Kidney epithelial cell (primary cell): ENCODE data around the gene RELT. TPM values are rescaled to one million over a fixed set of nuclear protein-coding genes. Genes with fewer than 3 reads are reported as not detected.

Source experiments
- DNase-seq: peaks from one replicate; pipeline ENCODE4 v3.0.0-alpha.2; 2010; ENCODE audit warnings: low read depth
- H3K27me3 ChIP-seq: 2 replicates; pipeline ENCODE4 v1.6.0; 2011; ENCODE audit warnings: low read length; ENCODE audit not compliant: control insufficient read depth, insufficient read depth
- H3K36me3 ChIP-seq: 2 replicates; pipeline ENCODE4 v1.5.1; 2011; ENCODE audit warnings: low read length; ENCODE audit not compliant: control insufficient read depth, insufficient read depth
- H3K4me3 ChIP-seq: 2 replicates; pipeline ENCODE4 v1.5.1; 2011; ENCODE audit warnings: low read depth, mild to moderate bottlenecking, control low read depth, low read length
- total RNA-seq: library from RNA; depleted of rRNA; stranded (reverse); fragments of >200 nt; gene quantifications from 2 replicates; pipeline ENCODE4 v1.2.3, GENCODE V29; 2015
- TF ChIP-seq, protein P1 (sequence below): IDR thresholded peaks from 2 replicates; pipeline ENCODE4 v1.5.1; 2011; ENCODE audit warnings: mild to moderate bottlenecking, moderate library complexity, low read length, control low read depth, inconsistent platforms; ENCODE audit not compliant: insufficient read depth, poor library complexity, severe bottlenecking

RELT gene
- total RNA-seq, 1 donor from 2014 or later, result 8.0 TPM

DNA sequence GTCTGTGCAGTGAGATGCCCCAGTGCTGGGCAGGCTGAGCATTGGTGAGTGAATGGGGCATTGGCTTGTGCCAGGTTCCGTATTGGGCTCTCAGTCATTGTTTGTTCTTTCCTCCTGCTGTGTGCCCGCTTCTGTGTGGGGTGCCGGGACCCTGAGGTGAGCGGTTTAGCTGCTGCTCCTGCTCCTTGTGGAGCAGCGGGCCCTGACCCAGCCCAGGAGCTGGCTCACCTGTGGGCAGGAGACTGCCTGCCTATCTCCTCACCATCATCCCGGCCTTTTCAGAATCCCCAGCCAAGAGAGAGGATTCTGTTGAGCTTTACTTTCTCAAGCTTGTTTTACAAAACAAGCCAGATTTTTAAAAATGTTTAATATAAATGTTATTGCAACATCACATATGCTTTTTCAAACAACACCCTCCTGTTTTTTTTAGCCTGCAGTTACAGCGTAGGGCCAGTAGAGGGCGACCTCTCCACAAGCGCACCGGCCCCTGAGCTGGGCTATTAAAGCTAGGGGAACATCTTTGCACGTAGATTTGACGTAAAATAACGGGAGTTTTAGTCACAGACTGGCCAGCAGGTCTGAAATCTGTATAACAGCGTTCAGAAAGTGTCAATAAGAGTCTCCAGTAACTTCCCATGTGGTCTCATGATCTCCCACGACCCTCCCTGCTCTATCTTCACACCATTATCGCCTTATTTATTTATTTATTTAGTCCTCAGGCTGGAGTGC lies 25.1 kb upstream of the RELT start:
- TF ChIP-seq, protein P1, sequence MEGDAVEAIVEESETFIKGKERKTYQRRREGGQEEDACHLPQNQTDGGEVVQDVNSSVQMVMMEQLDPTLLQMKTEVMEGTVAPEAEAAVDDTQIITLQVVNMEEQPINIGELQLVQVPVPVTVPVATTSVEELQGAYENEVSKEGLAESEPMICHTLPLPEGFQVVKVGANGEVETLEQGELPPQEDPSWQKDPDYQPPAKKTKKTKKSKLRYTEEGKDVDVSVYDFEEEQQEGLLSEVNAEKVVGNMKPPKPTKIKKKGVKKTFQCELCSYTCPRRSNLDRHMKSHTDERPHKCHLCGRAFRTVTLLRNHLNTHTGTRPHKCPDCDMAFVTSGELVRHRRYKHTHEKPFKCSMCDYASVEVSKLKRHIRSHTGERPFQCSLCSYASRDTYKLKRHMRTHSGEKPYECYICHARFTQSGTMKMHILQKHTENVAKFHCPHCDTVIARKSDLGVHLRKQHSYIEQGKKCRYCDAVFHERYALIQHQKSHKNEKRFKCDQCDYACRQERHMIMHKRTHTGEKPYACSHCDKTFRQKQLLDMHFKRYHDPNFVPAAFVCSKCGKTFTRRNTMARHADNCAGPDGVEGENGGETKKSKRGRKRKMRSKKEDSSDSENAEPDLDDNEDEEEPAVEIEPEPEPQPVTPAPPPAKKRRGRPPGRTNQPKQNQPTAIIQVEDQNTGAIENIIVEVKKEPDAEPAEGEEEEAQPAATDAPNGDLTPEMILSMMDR, result peak; percentile 99
- no peaks in the 10 kb centered on the region for H3K36me3 ChIP-seq
- H3K4me3 ChIP-seq, result no peak overlapping the region
- H3K27me3 ChIP-seq, result no peaks in the 10 kb centered on the region
- DNase-seq, result no peak

DNA sequence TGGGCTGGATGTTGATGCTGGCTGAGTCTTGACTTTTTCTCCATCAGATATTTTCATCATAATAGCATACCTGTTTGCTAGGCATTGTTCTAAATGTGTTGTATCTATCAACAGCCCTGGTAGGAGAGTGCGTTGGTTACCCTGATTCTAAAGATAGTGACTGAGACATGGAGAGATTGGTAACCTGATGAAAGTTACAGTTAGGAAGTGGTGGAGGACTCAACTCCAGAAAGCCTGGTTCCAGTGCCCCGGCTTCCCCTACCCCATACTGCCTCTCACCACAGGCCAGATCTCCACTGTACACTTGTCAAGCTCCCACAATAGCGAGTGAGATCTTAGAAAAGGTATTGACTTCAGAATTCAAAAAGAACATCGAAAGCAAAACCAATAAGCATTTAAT lies 22.8 kb upstream of the RELT start:
- H3K4me3 ChIP-seq, result no peak overlapping the region
- DNase-seq, result no peak
- H3K27me3 ChIP-seq, result no peaks in the 10 kb centered on the region
- TF ChIP-seq, protein P1, result no peak
- no peaks in the 10 kb centered on the region for H3K36me3 ChIP-seq

DNA sequence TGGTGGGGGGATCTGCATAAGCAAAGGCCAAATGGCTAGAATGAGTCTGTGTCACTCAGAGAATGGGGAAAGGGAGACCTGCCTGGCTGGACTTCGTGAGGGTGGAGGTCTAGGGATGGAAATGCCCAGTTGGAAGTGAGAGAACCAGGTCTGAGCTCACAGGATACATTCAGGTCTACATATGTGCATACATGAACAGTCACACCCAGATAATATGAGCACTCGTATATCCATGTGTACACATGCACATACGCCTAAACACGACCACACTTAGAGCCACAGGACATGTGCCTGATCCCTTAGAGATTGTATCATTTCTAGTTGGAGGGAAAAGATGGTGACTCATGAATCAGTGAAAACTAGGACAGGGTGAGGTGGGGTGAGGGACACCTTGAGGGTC lies 21.1 kb upstream of the RELT start:
- TF ChIP-seq, protein P1, result no peak
- Histone ChIP-seq H3K36me3 (no peaks in the 10 kb centered on the region), H3K4me3 (no peak overlapping the region), H3K27me3 (no peaks in the 10 kb centered on the region)
- no peak for DNase-seq

DNA sequence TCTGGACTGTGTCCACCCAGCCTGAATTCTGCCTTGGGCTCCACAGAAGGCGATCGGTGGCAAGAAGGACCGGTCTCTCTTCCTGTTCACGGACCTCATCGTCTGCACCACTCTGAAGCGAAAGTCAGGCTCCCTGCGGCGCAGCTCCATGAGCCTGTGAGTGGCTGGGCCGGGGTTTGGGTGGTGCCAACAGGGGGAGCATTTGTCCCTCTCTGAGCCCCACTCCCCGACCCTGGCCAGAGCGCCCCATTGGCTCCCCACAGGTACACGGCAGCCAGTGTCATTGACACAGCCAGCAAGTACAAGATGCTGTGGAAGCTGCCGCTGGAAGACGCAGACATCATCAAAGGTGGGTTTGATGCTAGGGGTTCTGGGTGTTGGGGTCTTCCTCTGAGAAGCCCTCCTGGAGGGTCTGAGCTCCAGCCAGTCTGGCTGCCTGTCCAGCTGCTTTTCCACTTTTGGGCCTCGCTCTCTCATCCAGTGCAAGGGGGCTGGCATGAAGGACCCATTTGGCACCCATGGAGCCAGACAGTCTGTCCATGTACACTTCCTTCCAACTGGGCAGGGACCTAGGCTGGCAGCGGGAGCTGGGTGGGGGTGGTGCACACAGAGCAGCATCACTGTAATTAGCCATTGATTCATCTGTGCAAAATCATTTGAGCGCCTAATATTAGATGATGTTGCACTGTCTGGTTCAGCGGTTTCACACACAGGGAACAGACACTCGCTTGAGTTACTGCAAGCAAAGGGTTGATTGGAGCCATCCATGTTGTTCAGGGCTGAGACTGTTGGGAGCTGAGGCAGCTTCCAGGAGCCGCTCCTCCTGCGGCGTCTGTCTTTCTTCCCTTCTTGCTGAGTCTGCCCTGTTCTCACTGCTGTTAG lies 19.0 kb upstream of the RELT start:
- no peak overlapping the region for H3K4me3 ChIP-seq
- no peak for DNase-seq
- H3K27me3 ChIP-seq, result no peaks in the 10 kb centered on the region
- TF ChIP-seq, protein P1, result no peak
- H3K36me3 ChIP-seq, result no peaks in the 10 kb centered on the region

DNA sequence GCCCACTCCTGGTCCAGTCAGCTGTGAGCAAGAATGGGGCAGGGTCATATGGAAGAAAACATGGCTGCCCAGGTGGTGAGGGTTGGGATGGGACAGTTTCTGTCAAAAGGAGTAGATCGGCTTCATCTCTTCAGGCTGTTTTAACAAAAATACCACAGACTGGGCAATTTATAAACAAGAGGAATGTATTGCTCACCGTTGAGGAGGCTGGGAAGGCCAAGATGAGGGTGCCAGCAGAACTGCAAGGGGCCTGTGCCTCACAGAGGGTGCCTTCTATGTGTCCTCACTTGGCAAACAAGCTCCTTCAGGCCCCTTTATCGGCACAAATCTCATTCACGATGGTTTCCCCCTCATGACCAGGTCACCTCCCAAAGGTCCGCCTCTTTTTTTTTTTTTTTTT lies 18.1 kb upstream of the RELT start:
- TF ChIP-seq, protein P1, result no peak
- Histone ChIP-seq H3K36me3 (no peaks in the 10 kb centered on the region), H3K4me3 (no peak overlapping the region), H3K27me3 (no peaks in the 10 kb centered on the region)
- no peak for DNase-seq

DNA sequence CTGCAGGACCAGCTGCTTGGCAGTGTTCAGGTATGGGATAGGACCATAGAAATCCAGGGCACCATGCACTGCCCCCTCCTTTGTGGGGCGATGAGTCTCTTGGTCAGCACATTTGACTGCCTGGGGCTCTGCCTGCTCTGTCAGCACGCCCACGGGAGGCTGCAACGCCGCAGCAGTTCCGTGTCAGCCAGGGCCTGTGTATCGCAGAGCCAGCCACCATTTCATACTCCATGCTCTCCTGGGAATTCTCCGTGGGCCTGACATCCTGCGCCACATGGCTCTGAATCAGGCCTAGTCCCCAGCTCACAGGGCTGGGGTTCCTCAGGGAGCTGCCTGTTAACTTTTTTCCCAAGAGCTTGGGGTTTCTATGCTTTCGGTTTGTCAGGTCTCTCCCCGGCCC lies 16.9 kb upstream of the RELT start:
- Histone ChIP-seq H3K4me3 (no peak overlapping the region), H3K27me3 (no peaks in the 10 kb centered on the region), H3K36me3 (peaks cover under 1% of the 10 kb centered on the region)
- TF ChIP-seq, protein P1, result no peak
- no peak for DNase-seq
